Testis (tissue), 5 donors: ENCODE measurements around the gene RFX2. TPM values are rescaled to one million over a fixed set of nuclear protein-coding genes. Genes with fewer than 3 reads are reported as not detected.
A peak's percentile ranks its signal among the peaks of the same experiment; 100 is the strongest.

Source experiments
- DNase-seq: peaks from one replicate; pipeline ENCODE4 v3.0.0-alpha.2; 2019
- H3K27ac ChIP-seq, 2 donors: fragments of 200-600 bp; sonication (generic); one replicate each; pipeline ENCODE4 v1.5.1; 2019
- H3K27me3 ChIP-seq: fragments of 200-600 bp; sonication (generic); one replicate; pipeline ENCODE4 v1.5.1; 2019
- H3K36me3 ChIP-seq: fragments of 200-600 bp; sonication (generic); one replicate; pipeline ENCODE4 v1.5.1; 2017; ENCODE audit warnings: low read depth; ENCODE audit errors: missing control alignments
- H3K4me1 ChIP-seq: fragments of 200-600 bp; sonication (generic); one replicate; pipeline ENCODE4 v1.5.1; 2019
- H3K4me3 ChIP-seq, 2 donors: fragments of 200-600 bp; sonication (generic); one replicate each; pipeline ENCODE4 v1.5.1; 2017 to 2019
- H3K9me3 ChIP-seq: fragments of 200-600 bp; sonication (generic); one replicate; pipeline ENCODE4 v1.5.1; 2017
- POLR2A ChIP-seq: fragments of 450-650 bp; IDR thresholded peaks from one replicate; pipeline ENCODE4 v1.6.1; 2017; ENCODE audit warnings: antibody characterized with exemption, mild to moderate bottlenecking, moderate library complexity
- WGBS, 2 donors: methylation state at CpG; one replicate each; pipeline ENCODE4 v1.1.5; 2018; 5-methylcytosine and 5-hydroxymethylcytosine counted together
- intact Hi-C: fragments of 100-400 bp; cut with DNase I; formaldehyde crosslinking; loops from one replicate; pipeline ENCODE4 v1.15.1; 2023; ENCODE audit warnings: low total_unique reads
- long read RNA-seq, 2 donors: transcript quantifications; one replicate each; lab custom pipeline, GENCODE V29; 2026
- polyA plus RNA-seq: library from polyadenylated mRNA; stranded (reverse); fragments of 350-450 nt; fragmentation: Illumina TruSeq; extraction: RNeasy Lipid Tissue Mini Kit (QIAGEN cat#74804); gene quantifications from one replicate; pipeline ENCODE4 v1.2.3, GENCODE V29; 2014; ENCODE audit warnings: low read depth, low replicate concordance; ENCODE audit not compliant: insufficient read depth
- total RNA-seq, 2 donors: library from RNA; depleted of rRNA; stranded (reverse); fragments of >200 nt; gene quantifications; one replicate each; pipeline ENCODE4 v1.2.3, GENCODE V29; 2016
- TF ChIP-seq, protein P1 (sequence below), 3 experiments: fragments of 450-650 bp in 2 of 3; fragments of 200-600 bp in 1 of 3; sonication (generic) in 1 of 3; IDR thresholded peaks; one replicate each; pipeline ENCODE4 v1.5.1; 2016 to 2019; ENCODE audit warnings: antibody characterized with exemption in 3 of 3, mild to moderate bottlenecking in 2 of 3, moderate library complexity in 1 of 3

Gene RFX2
- 100 to 1,000 TPM in 1 of 2 donors, 10 to 100 TPM in 1; 92.9 to 127 TPM for total RNA-seq
- 197 TPM for polyA plus RNA-seq
- long read RNA-seq, donor 1, partial matches to known transcripts: 0 of 2 reads
- long read RNA-seq, donor 1, other reads (novel, unspliced or antisense): 0 of 2 reads
- long read RNA-seq, donor 2, partial matches to known transcripts: 0 of 1 reads
- long read RNA-seq, donor 2, other reads (novel, unspliced or antisense): 0 of 1 reads

DNA sequence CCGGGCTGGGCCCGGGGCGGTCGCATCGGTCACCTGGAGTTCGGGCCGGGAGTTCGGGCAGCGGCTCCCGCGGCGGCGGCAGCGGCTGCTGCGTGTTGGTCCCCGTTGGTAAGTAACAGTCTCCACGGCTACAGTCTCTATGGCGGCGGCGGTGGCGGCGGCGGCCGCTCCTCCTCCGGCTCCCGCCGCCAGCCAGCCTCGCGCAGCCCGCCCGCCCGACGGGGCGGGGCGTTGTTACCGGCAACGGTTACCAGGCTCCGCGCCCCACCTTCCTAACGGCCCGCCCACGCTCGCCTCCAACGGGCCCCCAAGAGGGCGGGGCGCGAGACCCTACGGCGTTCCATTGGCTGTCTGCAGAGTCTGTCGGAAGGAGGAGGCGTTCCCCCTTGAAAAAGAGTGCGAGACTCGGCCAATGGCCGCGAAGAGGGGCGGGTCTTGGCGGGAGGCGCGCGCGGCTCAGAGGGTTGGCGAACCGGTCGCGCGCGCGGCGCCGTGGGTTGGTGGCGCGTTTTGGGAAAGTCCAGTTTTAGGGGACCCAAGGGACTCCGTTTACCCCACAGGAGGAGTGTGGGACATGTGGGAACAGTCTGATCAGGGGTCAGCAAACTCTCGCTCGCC lies at the start of gene RFX2:
Gene RFX2 (minus strand): TSS at position 141 of the 618 bp plus-strand sequence. CDS start 63,004 bp downstream, outside the sequence.
- peak; percentile 99 for DNase-seq
- 0 to 1% methylated on average over 22 to 60 of the region's 75 CpGs for WGBS, 2 donors
- intact Hi-C loops: no loop called here
- Histone ChIP-seq H3K27ac (peak within 1 kb of the TSS in 1 of 2 donors; percentile 66), H3K9me3 (no peaks in the 10 kb centered on the region), H3K36me3 (no peaks in the 10 kb centered on the region), H3K4me1 (peaks cover 13% of the 10 kb centered on the region), H3K27me3 (no peaks in the 10 kb centered on the region), H3K4me3 (peak within 1 kb of the TSS; percentile 66 to 68)
- no peak for TF ChIP-seq POLR2A
- TF ChIP-seq, protein P1, sequence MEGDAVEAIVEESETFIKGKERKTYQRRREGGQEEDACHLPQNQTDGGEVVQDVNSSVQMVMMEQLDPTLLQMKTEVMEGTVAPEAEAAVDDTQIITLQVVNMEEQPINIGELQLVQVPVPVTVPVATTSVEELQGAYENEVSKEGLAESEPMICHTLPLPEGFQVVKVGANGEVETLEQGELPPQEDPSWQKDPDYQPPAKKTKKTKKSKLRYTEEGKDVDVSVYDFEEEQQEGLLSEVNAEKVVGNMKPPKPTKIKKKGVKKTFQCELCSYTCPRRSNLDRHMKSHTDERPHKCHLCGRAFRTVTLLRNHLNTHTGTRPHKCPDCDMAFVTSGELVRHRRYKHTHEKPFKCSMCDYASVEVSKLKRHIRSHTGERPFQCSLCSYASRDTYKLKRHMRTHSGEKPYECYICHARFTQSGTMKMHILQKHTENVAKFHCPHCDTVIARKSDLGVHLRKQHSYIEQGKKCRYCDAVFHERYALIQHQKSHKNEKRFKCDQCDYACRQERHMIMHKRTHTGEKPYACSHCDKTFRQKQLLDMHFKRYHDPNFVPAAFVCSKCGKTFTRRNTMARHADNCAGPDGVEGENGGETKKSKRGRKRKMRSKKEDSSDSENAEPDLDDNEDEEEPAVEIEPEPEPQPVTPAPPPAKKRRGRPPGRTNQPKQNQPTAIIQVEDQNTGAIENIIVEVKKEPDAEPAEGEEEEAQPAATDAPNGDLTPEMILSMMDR (IDR thresholded peaks at IDR 0.05): no peak

DNA sequence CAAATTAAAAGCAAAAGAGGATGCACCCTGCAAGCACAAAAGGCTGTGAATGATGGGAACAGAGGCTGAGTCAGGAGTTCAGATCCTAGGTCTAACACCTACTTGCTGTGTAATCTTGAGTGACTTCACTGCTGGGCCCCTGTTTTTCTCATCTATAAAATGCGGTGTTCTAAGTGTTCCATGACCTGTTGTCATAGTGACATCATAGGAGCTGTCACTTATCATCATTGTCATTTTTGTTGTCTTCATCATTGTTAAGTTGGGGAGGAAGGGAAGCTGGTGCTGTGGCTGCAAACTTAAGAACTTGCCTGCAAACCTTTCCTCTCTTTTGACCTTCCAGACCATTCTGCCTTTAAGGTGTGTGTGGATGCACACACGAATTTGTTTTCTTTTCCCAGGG lies 45.7 kb upstream of the RFX2 start:
- H3K36me3 ChIP-seq: no peaks in the 10 kb centered on the region
- H3K27ac ChIP-seq: no peak overlapping the region
- H3K27me3 ChIP-seq: no peaks in the 10 kb centered on the region
- 61 to 69% methylated on average over 2 of the region's 2 CpGs for WGBS, 2 donors
- no peak overlapping the region for H3K4me3 ChIP-seq
- no peaks in the 10 kb centered on the region for H3K9me3 ChIP-seq
- intact Hi-C loops: no loop called here
- no peaks in the 10 kb centered on the region for H3K4me1 ChIP-seq
- TF ChIP-seq POLR2A: no peak
- TF ChIP-seq, protein P1 (IDR thresholded peaks at IDR 0.05): no peak
- no peak for DNase-seq

DNA sequence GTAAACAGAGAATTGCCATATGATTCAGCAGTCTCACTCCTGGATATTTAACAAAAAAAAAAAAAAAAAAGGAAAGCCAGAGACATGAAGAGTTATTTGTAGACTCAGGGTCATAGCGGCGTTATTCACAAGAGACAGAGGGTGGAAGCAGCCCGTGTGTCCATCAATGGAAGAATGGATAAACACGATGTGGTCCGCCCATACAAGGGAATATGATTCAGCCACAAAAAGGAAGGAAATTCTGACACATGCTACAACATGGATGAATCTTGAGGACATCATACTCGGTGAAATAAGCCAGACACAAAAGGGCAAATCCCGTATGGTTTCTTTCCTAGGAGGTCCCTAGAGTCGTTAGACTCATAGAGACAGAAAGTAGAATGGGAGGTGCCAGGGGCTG lies 40.0 kb upstream of the RFX2 start:
- no peak for DNase-seq
- H3K4me3 ChIP-seq: no peak overlapping the region
- no peaks in the 10 kb centered on the region for H3K4me1 ChIP-seq
- H3K27ac ChIP-seq: no peak overlapping the region
- no peaks in the 10 kb centered on the region for H3K9me3 ChIP-seq
- no peaks in the 10 kb centered on the region for H3K27me3 ChIP-seq
- 85 to 89% methylated on average over 8 of the region's 8 CpGs for WGBS, 2 donors
- TF ChIP-seq POLR2A: no peak
- TF ChIP-seq, protein P1 (IDR thresholded peaks at IDR 0.05): no peak
- no peaks in the 10 kb centered on the region for H3K36me3 ChIP-seq
- intact Hi-C loops: no loop called here

DNA sequence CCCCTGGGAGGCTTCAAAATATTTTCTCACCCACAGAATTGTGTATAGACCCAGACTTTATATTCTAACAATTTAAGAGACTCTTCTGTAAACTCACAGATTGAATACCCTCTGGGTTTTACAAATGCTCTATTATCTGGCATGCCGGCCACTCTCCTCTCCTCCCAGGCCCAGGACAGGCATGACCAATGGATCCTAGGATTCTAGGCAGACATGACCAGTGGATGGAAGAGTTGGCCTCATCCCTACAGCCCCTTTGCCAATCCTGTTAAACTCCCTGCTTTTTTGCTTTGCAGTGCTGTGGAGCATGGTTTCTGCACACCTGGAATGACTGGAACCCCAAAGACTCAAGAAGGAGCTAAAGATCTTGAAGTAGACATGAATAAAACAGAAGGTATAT lies 30.9 kb upstream of the RFX2 start:
- Histone ChIP-seq H3K4me1 (no peaks in the 10 kb centered on the region), H3K27ac (no peak overlapping the region), H3K36me3 (no peaks in the 10 kb centered on the region), H3K4me3 (no peak overlapping the region), H3K27me3 (no peaks in the 10 kb centered on the region), H3K9me3 (no peaks in the 10 kb centered on the region)
- TF ChIP-seq, protein P1 (IDR thresholded peaks at IDR 0.05): no peak
- TF ChIP-seq POLR2A: no peak
- intact Hi-C loops: no loop called here
- 58 to 78% methylated on average over 1 of the region's 1 CpG for WGBS, 2 donors
- DNase-seq: no peak
